ENCODE results near the gene WDR90.

The WDR90 gene

GRCh38 chr16:662095-662494 is 12.9 kb downstream of the WDR90 start:
- no peak for DNase-seq

GRCh38 chr16:662597-662996 is 13.4 kb downstream of the WDR90 start:
- no peak for DNase-seq

- no peak for DNase-seq
These were observed 17.4 kb downstream of the WDR90 start for GRCh38 chr16:666572-666971.

GRCh38 chr16:667113-667779 is 18.1 kb downstream of the WDR90 start:
- no peak for DNase-seq

GRCh38 chr16:667780-668518 is 18.8 kb downstream of the WDR90 start, which contains the start of gene RHOT2:
Gene RHOT2 (plus strand): TSS chr16:668132. CDS start chr16:668200, 68 bp downstream.
- peak; percentile 83 for DNase-seq

- DNase-seq: no peak
These were observed 19.5 kb downstream of the WDR90 start for GRCh38 chr16:668519-669171.

- DNase-seq: no peak
These were observed 20.5 kb downstream of the WDR90 start for GRCh38 chr16:669666-670065.

- DNase-seq: no peak
These were observed 21.6 kb downstream of the WDR90 start for GRCh38 chr16:670485-671352.

GRCh38 chr16:671353-672131 is 22.4 kb downstream of the WDR90 start:
- no peak for DNase-seq

GRCh38 chr16:672371-672770 is 23.2 kb downstream of the WDR90 start:
- DNase-seq: no peak

- DNase-seq: no peak
These were observed 23.7 kb downstream of the WDR90 start for GRCh38 chr16:672851-673250.

- DNase-seq: no peak
These were observed 24.3 kb downstream of the WDR90 start for GRCh38 chr16:673399-673991.

GRCh38 chr16:674214-674881 is 25.2 kb downstream of the WDR90 start:
- no peak for DNase-seq

- DNase-seq: no peak
These were observed 26.1 kb downstream of the WDR90 start, which contains the start of gene RHBDL1 for GRCh38 chr16:674968-675883. Gene RHBDL1 (plus strand): TSS chr16:675671. CDS start chr16:675791, 120 bp downstream.

- no peak for DNase-seq
These were observed 26.9 kb downstream of the WDR90 start for GRCh38 chr16:675884-676564.

GRCh38 chr16:676565-676902 is 27.4 kb downstream of the WDR90 start:
- DNase-seq: no peak

- DNase-seq: peak; percentile 72
These were observed 27.7 kb downstream of the WDR90 start for GRCh38 chr16:676913-677312.

- DNase-seq: peak; percentile 17
These were observed 28.4 kb downstream of the WDR90 start for GRCh38 chr16:677316-678190.

Measured in NCI-H187 treated with DMSO at 0.1 percent for 48 hours (cell line).